ENCODE data around the gene DAAM1. TPM values are rescaled to one million over a fixed set of nuclear protein-coding genes. Genes with fewer than 3 reads are reported as not detected.

Gene DAAM1
- polyA plus RNA-seq, 4 donors: 48.9 to 61.1 (median 52.8) TPM

DNA sequence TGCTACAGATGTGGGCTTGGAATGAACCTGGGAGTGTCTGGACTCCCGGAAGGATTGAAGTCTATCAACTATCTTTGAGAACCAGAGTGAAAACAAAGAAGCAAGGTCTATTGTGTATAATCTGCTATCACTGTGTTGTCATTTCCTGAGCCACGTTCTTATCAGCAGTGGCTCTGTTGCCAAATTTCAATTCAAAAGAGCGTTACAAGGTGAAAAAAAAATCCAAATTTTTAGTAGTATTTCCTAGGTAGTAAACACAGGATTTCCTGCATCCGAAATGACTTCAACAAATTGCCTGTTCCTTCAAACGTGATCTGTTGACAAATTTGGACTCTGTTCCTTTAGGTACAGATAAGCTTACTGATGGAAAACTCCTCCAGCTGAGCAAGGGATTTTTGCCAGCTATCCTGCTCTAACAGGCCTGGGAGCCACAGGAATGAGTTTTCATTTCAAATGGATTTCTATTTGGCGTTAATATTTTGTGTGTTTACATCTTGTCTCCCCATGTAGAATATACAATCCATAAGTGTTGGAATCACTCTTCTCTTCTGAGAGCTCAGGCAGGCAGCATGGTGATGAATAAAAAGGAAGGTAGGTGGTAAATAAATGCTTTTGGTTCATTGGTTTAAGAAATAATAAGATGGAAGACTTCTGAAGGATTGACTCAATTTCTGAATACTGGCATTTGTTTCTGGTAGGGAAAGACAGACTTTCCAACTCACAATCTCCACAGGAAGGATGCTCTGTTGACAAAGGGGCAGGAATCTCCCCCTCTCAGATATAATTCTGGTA is 218.2 kb downstream of the DAAM1 start:
- DNase-seq (ENCODE audit: low read depth in 4 of 4, low spot score in 3 of 4): no peak

DNA sequence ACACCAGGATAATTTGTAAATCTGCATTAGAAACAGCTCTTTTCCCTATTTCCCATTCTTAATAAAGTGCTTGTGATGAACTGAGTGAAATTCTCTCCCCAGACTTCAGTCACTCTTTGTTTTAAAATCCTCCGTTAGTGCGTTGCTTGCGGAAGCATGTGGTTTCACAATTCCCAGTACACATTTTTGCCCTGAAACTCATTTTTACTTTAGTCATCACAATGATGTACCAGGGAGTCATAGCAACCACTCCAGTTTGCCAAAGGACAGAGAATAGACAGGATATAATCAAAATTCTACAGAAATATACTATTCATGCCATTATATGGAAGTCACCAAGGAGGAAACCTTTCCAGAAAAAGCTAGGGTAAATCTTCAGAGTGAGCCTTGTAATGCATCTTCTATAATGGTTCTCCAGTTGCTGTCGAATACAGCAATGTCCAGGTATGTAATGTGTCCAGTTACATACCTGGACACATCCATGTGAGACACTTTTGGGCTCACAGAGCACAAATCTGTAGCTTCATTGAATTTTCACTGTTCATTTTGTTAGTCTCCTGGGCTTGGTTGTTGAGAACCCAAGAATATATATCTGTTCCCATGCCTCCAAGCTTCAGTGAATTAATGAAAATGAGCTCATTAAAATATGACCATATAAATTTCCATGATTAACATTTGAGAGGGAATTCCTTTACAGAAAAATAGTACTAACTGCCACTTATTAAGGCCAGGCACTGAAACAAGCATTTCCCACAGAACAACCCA is 219.0 kb downstream of the DAAM1 start:
- DNase-seq (ENCODE audit: low read depth in 4 of 4, low spot score in 3 of 4): no peak

DNA sequence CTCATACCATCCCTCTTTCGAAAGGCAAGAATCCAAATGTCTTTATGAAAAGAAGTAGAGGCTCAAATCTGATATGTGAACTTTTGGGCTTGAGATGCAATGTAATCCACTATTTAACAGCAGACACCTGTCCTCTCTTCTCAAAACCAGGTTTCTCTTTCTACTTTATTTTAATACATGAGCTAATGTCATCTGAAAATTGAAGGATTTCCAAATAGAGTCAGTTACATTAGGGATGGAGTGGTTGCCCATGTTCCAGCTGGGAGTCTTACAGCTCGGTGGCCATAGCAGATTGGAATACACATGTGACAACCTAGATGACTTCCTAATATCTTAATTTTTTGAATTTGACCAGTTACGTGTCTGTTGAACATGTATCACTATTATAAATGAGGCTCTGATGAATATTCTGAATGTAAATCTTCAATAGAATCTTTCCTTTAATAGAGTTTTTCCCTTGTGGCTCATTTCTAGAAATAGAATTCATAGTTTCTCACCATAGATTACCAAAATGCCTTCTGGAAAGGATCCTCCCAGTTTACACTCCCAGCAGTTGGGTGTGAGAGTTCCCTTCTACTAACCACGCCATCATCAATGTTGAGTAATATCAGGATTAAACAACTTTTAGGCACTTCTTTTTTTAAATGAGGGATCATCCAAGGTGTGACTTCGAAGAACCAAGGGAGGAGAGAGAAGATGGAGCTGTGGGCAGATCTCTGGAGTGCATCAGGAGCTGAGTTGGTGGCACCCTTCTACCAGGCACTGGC is 227.6 kb downstream of the DAAM1 start:
- no peak for DNase-seq (ENCODE audit: low read depth in 4 of 4, low spot score in 3 of 4)

DNA sequence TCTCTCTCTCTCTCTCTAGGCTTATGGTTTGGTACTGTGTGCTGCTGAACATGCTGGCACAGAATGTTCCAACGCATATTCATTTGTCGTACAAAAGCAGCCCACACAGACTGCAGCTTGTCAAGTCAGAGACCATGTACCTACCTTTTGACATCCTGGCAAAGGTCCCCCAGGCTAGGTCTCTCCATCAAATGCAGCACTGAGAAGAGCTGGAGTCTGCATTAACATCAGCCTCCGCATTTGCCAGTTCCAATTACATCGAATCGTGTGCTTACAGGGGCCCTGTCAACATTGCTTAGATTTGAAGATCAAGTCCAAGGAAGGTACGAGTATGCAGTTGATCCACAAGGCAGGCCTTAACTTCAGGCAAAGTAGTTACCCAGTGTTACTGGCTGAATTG is 228.8 kb downstream of the DAAM1 start:
- no peak for DNase-seq (ENCODE audit: low read depth in 4 of 4, low spot score in 3 of 4)

DNA sequence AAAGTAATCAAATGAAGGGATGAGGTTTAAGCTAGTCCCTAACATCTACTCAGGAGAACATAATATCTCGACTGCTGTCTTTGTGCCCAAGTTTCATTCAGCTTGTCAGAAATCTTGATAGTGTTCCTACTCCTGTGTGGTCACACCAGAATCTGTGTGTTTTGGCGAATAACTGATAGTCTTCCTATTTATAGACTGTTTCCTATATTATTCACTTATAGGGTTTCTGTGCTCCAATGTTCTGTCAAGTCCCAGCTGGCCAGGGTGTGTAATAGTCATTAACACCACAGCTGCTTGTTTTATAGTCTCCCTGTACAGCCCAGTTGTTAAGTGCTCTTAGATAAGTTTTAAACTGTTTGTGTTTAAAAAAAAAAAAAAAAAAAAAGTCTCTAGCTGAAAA is 230.8 kb downstream of the DAAM1 start:
- DNase-seq (ENCODE audit: low read depth in 4 of 4, low spot score in 3 of 4): no peak

All from right renal pelvis (tissue), 4 donors.